ENCODE results near the gene FERMT3. TPM values are rescaled to one million over a fixed set of nuclear protein-coding genes. Genes with fewer than 3 reads are reported as not detected.

Gene FERMT3
- total and polyA plus RNA-seq, 2 of the 13 experiments (the other 11 are each of a cell fraction or from before 2014, with no cell fraction given), result 0.29 TPM; not detected in 1

DNA sequence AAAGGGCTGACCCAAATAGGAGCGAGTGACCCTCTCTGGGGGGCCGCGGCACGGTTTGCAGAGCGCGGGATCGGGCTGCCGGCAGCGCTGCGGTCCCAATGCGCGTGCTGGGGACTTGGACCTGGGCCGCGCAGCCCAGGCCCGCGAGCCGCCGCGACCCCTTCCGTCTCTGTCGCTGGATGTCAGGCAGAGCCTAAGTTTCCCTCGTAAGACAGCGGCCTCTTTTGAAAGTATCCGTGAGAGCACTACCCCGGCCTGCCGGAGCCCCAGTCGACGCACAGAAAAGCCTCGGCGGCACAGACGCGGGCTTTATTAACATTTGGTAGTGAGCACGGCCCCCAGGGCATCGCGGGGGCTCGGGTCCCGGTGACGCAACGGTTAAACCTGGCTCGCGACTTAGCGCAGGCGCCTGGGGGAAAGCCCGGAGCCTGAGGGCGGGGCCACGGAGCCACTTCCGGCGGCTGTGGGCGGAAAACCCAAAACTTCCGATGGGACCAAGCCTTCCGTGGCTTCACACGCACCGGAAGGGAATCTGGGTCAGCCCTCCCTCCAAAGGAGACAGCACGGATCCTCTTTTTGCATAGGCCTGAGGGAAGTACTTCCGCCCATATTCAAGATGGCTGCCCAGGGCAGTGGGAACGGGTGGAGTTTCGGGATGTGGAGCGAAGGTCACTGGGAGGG, 63.2 kb downstream of the FERMT3 start (continued):
- TF ChIP-seq HOXA5 (CRISPR knock-in tag; IDR thresholded peaks at IDR 0.05) (peak; percentile 79), ZNF576 (CRISPR knock-in tag; IDR thresholded peaks at IDR 0.05) (no peak), ASH2L (IDR thresholded peaks at IDR 0.05; ENCODE audit: insufficient read length, low read depth, low read length) (peak; percentile 63), WIZ (CRISPR knock-in tag; IDR thresholded peaks at IDR 0.05) (no peak), ZNF432 (CRISPR knock-in tag; IDR thresholded peaks at IDR 0.05; ENCODE audit: borderline replicate concordance) (no peak), ZFP1 (CRISPR knock-in tag; IDR thresholded peaks at IDR 0.05) (peak; percentile 66; the same call in 1 of the 2 replicates), MXI1 (IDR thresholded peaks at IDR 0.05; ENCODE audit: borderline replicate concordance, low read depth, low read length) (peak; percentile 39; the same call in 1 of the 3 replicates), ZBTB21 (CRISPR knock-in tag; IDR thresholded peaks at IDR 0.05) (no peak), ISX (CRISPR knock-in tag; conservative IDR thresholded peaks at IDR 0.05) (no peak), RBFOX2 (IDR thresholded peaks at IDR 0.05; ENCODE audit: low read depth, low read length) (peak; percentile 83), MAFK (conservative IDR thresholded peaks at IDR 0.05 in 1 of 2, IDR thresholded peaks at IDR 0.05 in 1 of 2; ENCODE audit: low read length in 2 of 2) (no peak), TFAP4 (IDR thresholded peaks at IDR 0.05; ENCODE audit: borderline replicate concordance, low read depth) (no peak), ZNF672 (CRISPR knock-in tag; IDR thresholded peaks at IDR 0.05) (no peak), PAWR (CRISPR knock-in tag; IDR thresholded peaks at IDR 0.05; ENCODE audit: borderline replicate concordance) (no peak), PHF20 (CRISPR knock-in tag; IDR thresholded peaks at IDR 0.05) (peak; percentile 93), ZNF430 (CRISPR knock-in tag; IDR thresholded peaks at IDR 0.05) (no peak), KLF16 (CRISPR knock-in tag; IDR thresholded peaks at IDR 0.05) (peak in 1 of 2 experiments; percentile 81; a peak in 2 of 4 replicates), KDM6A (CRISPR knock-in tag; IDR thresholded peaks at IDR 0.05; ENCODE audit: low read depth) (no peak), ZNF597 (CRISPR knock-in tag; IDR thresholded peaks at IDR 0.05) (no peak), ZNF234 (CRISPR knock-in tag; conservative IDR thresholded peaks at IDR 0.05) (peak; percentile 0; the same call in 1 of the 2 replicates), SSRP1 (CRISPR knock-in tag; IDR thresholded peaks at IDR 0.05) (no peak), NKX3-1 (CRISPR knock-in tag; IDR thresholded peaks at IDR 0.05) (peak; percentile 69; the same call in 1 of the 2 replicates)
- TF ChIP-seq, protein P1, sequence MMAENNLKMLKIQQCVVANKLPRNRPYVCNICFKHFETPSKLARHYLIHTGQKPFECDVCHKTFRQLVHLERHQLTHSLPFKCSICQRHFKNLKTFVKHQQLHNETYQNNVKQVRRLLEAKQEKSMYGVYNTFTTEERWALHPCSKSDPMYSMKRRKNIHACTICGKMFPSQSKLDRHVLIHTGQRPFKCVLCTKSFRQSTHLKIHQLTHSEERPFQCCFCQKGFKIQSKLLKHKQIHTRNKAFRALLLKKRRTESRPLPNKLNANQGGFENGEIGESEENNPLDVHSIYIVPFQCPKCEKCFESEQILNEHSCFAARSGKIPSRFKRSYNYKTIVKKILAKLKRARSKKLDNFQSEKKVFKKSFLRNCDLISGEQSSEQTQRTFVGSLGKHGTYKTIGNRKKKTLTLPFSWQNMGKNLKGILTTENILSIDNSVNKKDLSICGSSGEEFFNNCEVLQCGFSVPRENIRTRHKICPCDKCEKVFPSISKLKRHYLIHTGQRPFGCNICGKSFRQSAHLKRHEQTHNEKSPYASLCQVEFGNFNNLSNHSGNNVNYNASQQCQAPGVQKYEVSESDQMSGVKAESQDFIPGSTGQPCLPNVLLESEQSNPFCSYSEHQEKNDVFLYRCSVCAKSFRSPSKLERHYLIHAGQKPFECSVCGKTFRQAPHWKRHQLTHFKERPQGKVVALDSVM (CRISPR knock-in tag; IDR thresholded peaks at IDR 0.05), result no peak
- TF ChIP-seq, protein P2, sequence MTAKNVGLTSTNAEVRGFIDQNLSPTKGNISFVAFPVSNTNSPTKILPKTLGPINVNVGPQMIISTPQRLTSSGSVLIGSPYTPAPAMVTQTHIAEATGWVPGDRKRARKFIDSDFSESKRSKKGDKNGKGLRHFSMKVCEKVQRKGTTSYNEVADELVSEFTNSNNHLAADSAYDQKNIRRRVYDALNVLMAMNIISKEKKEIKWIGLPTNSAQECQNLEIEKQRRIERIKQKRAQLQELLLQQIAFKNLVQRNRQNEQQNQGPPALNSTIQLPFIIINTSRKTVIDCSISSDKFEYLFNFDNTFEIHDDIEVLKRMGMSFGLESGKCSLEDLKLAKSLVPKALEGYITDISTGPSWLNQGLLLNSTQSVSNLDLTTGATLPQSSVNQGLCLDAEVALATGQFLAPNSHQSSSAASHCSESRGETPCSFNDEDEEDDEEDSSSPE (CRISPR knock-in tag; IDR thresholded peaks at IDR 0.05), result no peak; the same call in 1 of the 2 replicates
- TF ChIP-seq, protein P3, sequence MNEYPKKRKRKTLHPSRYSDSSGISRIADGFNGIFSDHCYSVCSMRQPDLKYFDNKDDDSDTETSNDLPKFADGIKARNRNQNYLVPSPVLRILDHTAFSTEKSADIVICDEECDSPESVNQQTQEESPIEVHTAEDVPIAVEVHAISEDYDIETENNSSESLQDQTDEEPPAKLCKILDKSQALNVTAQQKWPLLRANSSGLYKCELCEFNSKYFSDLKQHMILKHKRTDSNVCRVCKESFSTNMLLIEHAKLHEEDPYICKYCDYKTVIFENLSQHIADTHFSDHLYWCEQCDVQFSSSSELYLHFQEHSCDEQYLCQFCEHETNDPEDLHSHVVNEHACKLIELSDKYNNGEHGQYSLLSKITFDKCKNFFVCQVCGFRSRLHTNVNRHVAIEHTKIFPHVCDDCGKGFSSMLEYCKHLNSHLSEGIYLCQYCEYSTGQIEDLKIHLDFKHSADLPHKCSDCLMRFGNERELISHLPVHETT (CRISPR knock-in tag; conservative IDR thresholded peaks at IDR 0.05), result peak; percentile 92
